PC-3 (cell line): ENCODE data around the gene FANK1.

ENCODE experiments used
- CTCF ChIP-seq: fragments of 300-600 bp; sonication (generic); conservative IDR thresholded peaks from 2 replicates; pipeline ENCODE4 v1.5.1; 2017; ENCODE audit warnings: antibody characterized with exemption, low read depth, mild to moderate bottlenecking, low read length
- EZH2 ChIP-seq: fragments of 300-600 bp; sonication (generic); IDR thresholded peaks from one replicate; pipeline ENCODE4 v1.6.1; 2017; ENCODE audit warnings: antibody characterized with exemption, mild to moderate bottlenecking, low read length; ENCODE audit not compliant: unreplicated experiment
- EZH2phosphoT487 ChIP-seq: fragments of 300-600 bp; sonication (generic); IDR thresholded peaks from 2 replicates; pipeline ENCODE4 v1.6.1; 2018; ENCODE audit warnings: mild to moderate bottlenecking, antibody characterized with exemption, low read length, borderline replicate concordance

- TF ChIP-seq CTCF (no peak), EZH2 (no peak), EZH2phosphoT487 (no peak)
Observed at GRCh38 chr10:126016882-126017281, 120.5 kb downstream of the FANK1 start.
